Astrocyte (in vitro differentiated cells and primary cell): ENCODE data around the gene DEDD2. TPM values are rescaled to one million over a fixed set of nuclear protein-coding genes. Genes with fewer than 3 reads are reported as not detected.

ENCODE experiments used
- DNase-seq: peaks from one replicate; pipeline ENCODE4 v3.0.0-alpha.2; 2010; ENCODE audit warnings: low read depth
- FAIRE-seq: peaks from 2 replicates; lab custom pipeline; 2011; peaks lifted over from hg19 to GRCh38; lab: Jason Lieb, UNC
- H2AFZ ChIP-seq: 2 replicates; pipeline ENCODE4 v1.6.0; 2012; ENCODE audit warnings: low read depth, low read length, inconsistent platforms
- H3K27ac ChIP-seq: 2 replicates; pipeline ENCODE4 v1.5.1; 2011; ENCODE audit warnings: low read depth, low read length, inconsistent platforms
- H3K27me3 ChIP-seq: 2 replicates; pipeline ENCODE4 v1.6.0; 2011; ENCODE audit warnings: low read length, inconsistent platforms; ENCODE audit not compliant: insufficient read depth
- H3K36me3 ChIP-seq: 2 replicates; pipeline ENCODE4 v1.5.1; 2011; ENCODE audit warnings: low read length, inconsistent platforms; ENCODE audit not compliant: insufficient read depth
- H3K4me1 ChIP-seq: 2 replicates; pipeline ENCODE4 v1.5.1; 2011; ENCODE audit warnings: low read length, inconsistent platforms; ENCODE audit not compliant: insufficient read depth
- H3K4me2 ChIP-seq: 2 replicates; pipeline ENCODE4 v1.6.0; 2012; ENCODE audit warnings: low read length, inconsistent platforms
- H3K4me3 ChIP-seq: 2 replicates; pipeline ENCODE4 v1.5.1; 2011; ENCODE audit warnings: low read depth, mild to moderate bottlenecking, low read length, inconsistent platforms; ENCODE audit not compliant: insufficient read depth
- H3K79me2 ChIP-seq: 2 replicates; pipeline ENCODE4 v1.6.0; 2012; ENCODE audit warnings: mild to moderate bottlenecking, low read length, inconsistent platforms; ENCODE audit not compliant: insufficient read depth
- H3K9ac ChIP-seq: 2 replicates; pipeline ENCODE4 v1.6.0; 2012; ENCODE audit warnings: mild to moderate bottlenecking, low read length, inconsistent platforms
- H3K9me3 ChIP-seq: 2 replicates; pipeline ENCODE4 v1.5.1; 2012; ENCODE audit warnings: low read depth, mild to moderate bottlenecking, low read length, inconsistent platforms; ENCODE audit not compliant: insufficient read depth
- H4K20me1 ChIP-seq: 2 replicates; pipeline ENCODE4 v1.6.0; 2012; ENCODE audit warnings: low read length, inconsistent platforms; ENCODE audit not compliant: insufficient read depth
- H3K27ac Mint-ChIP-seq: one replicate; pipeline ENCODE4 v1.8.0; 2021; ENCODE audit warnings: mild to moderate bottlenecking, mixed read lengths; ENCODE audit not compliant: unreplicated experiment
- H3K27me3 Mint-ChIP-seq: one replicate; pipeline ENCODE4 v1.8.0; 2021; ENCODE audit warnings: low read depth, mixed read lengths; ENCODE audit not compliant: unreplicated experiment
- H3K36me3 Mint-ChIP-seq: one replicate; pipeline ENCODE4 v1.8.0; 2021; ENCODE audit warnings: low read depth, mixed read lengths; ENCODE audit not compliant: unreplicated experiment
- H3K4me1 Mint-ChIP-seq: one replicate; pipeline ENCODE4 v1.8.0; 2021; ENCODE audit warnings: low read depth, mixed read lengths; ENCODE audit not compliant: unreplicated experiment
- H3K4me3 Mint-ChIP-seq: one replicate; pipeline ENCODE4 v1.8.0; 2021; ENCODE audit warnings: mild to moderate bottlenecking, moderate library complexity, mixed read lengths; ENCODE audit not compliant: unreplicated experiment
- H3K9me3 Mint-ChIP-seq: one replicate; pipeline ENCODE4 v1.8.0; 2021; ENCODE audit warnings: mild to moderate bottlenecking, mixed read lengths; ENCODE audit not compliant: unreplicated experiment
- CTCF ChIP-seq: IDR thresholded peaks from 2 replicates; pipeline ENCODE4 v1.5.1; 2011; ENCODE audit warnings: low read depth, mild to moderate bottlenecking, inconsistent platforms, low read length, moderate library complexity; ENCODE audit not compliant: insufficient read depth
- EZH2 ChIP-seq: IDR thresholded peaks from 2 replicates; pipeline ENCODE4 v1.6.1; 2012; ENCODE audit warnings: mild to moderate bottlenecking, low read length, inconsistent platforms; ENCODE audit not compliant: insufficient read depth
- total RNA-seq: library from RNA; stranded (reverse); gene quantifications from 2 replicates; pipeline ENCODE4 v1.2.1, GENCODE V29; 2021

DEDD2 gene
- total RNA-seq, 1 donor from 2014 or later = 26.1 TPM

- Histone ChIP-seq H3K27me3 (no peaks in the 10 kb centered on the region), H3K36me3 (peaks cover 37% of the 10 kb centered on the region), H3K4me2 (no peak overlapping the region), H3K27ac (no peak overlapping the region), H4K20me1 (peaks cover 74% of the 10 kb centered on the region), H3K79me2 (peaks cover 52% of the 10 kb centered on the region), H3K4me1 (no peaks in the 10 kb centered on the region), H2AFZ (no peak overlapping the region), H3K9me3 (no peaks in the 10 kb centered on the region), H3K4me3 (no peak overlapping the region), H3K9ac (no peak overlapping the region)
- Mint-ChIP-seq H3K27me3 (no peaks in the 10 kb centered on the region), H3K9me3 (no peaks in the 10 kb centered on the region), H3K4me3 (peak overlapping the region; percentile 57), H3K27ac (no peak overlapping the region), H3K36me3 (peaks cover 31% of the 10 kb centered on the region), H3K4me1 (peaks cover 4% of the 10 kb centered on the region)
- FAIRE-seq = no peak
- TF ChIP-seq CTCF (no peak), EZH2 (no peak)
- DNase-seq = no peak
These were observed 17.7 kb upstream of the DEDD2 start for GRCh38 chr19:42235181-42235580.

- Mint-ChIP-seq H3K27ac (no peak overlapping the region), H3K4me3 (no peak overlapping the region), H3K27me3 (no peaks in the 10 kb centered on the region), H3K9me3 (no peaks in the 10 kb centered on the region), H3K36me3 (peaks cover 33% of the 10 kb centered on the region), H3K4me1 (peaks cover 8% of the 10 kb centered on the region)
- Histone ChIP-seq H4K20me1 (peaks cover 74% of the 10 kb centered on the region), H3K27ac (no peak overlapping the region), H3K27me3 (no peaks in the 10 kb centered on the region), H3K36me3 (peaks cover 37% of the 10 kb centered on the region), H3K4me3 (no peak overlapping the region), H3K4me2 (no peak overlapping the region), H3K4me1 (no peaks in the 10 kb centered on the region), H3K9ac (no peak overlapping the region), H2AFZ (no peak overlapping the region), H3K79me2 (peaks cover 51% of the 10 kb centered on the region), H3K9me3 (no peaks in the 10 kb centered on the region)
- FAIRE-seq = no peak
- no peak for DNase-seq
- no peak for TF ChIP-seq CTCF
- TF ChIP-seq EZH2 = no peak
These were observed 16.9 kb upstream of the DEDD2 start for GRCh38 chr19:42234364-42234763.

GRCh38 chr19:42233678-42234292 lies 16.3 kb upstream of the DEDD2 start:
- H3K9me3 ChIP-seq = no peaks in the 10 kb centered on the region
- H3K27ac ChIP-seq = no peak overlapping the region
- peaks cover 74% of the 10 kb centered on the region for H4K20me1 ChIP-seq
- H3K4me3 ChIP-seq = no peak overlapping the region
- DNase-seq = no peak
- H3K36me3 Mint-ChIP-seq = peaks cover 32% of the 10 kb centered on the region
- FAIRE-seq = no peak
- no peaks in the 10 kb centered on the region for H3K27me3 ChIP-seq
- H3K4me1 ChIP-seq = no peaks in the 10 kb centered on the region
- peaks cover 7% of the 10 kb centered on the region for H3K4me1 Mint-ChIP-seq
- H3K4me3 Mint-ChIP-seq = no peak overlapping the region
- H3K9me3 Mint-ChIP-seq = no peaks in the 10 kb centered on the region
- H3K4me2 ChIP-seq = no peak overlapping the region
- TF ChIP-seq CTCF = no peak
- TF ChIP-seq EZH2 = no peak
- no peak overlapping the region for H3K27ac Mint-ChIP-seq
- peaks cover 51% of the 10 kb centered on the region for H3K79me2 ChIP-seq
- H2AFZ ChIP-seq = no peak overlapping the region
- H3K9ac ChIP-seq = no peak overlapping the region
- H3K36me3 ChIP-seq = peaks cover 37% of the 10 kb centered on the region
- H3K27me3 Mint-ChIP-seq = no peaks in the 10 kb centered on the region
